HepG2 (cell line): ENCODE measurements around the gene YIF1A.

Source experiments
- MAZ ChIP-seq, 2 experiments: sonication (generic) in 1 of 2; formaldehyde crosslinking in 1 of 2; IDR thresholded peaks; 2 replicates each; pipeline versions ENCODE4 v1.5.0 to v1.6.1; 2012 to 2020; ENCODE audit warnings: low read depth in 2 of 2, mild to moderate bottlenecking in 2 of 2, borderline replicate concordance in 1 of 2, improper control_type of control experiment in 1 of 2, low read length in 1 of 2, missing genetic modification reagents in 1 of 2, moderate library complexity in 1 of 2
- RAD21 ChIP-seq: fragments of 450-650 bp; formaldehyde crosslinking; IDR thresholded peaks from 2 replicates; pipeline ENCODE4 v1.5.0; 2020; ENCODE audit warnings: mild to moderate bottlenecking
- SALL2 ChIP-seq: sonication (generic); formaldehyde crosslinking; IDR thresholded peaks from 2 replicates; pipeline ENCODE4 v1.8.1; 2023; ENCODE audit warnings: mild to moderate bottlenecking, missing genetic modification reagents, inconsistent platforms
- ZNF124 ChIP-seq: sonication (generic); formaldehyde crosslinking; IDR thresholded peaks from 2 replicates; pipeline ENCODE4 v1.4.0; 2020; ENCODE audit warnings: missing genetic modification reagents
- ZNF230 ChIP-seq: sonication (generic); formaldehyde crosslinking; IDR thresholded peaks from 2 replicates; pipeline ENCODE4 v1.4.0; 2020; ENCODE audit warnings: mild to moderate bottlenecking, missing genetic modification reagents
- TF ChIP-seq, protein P1 (sequence below): IDR thresholded peaks from 2 replicates; pipeline ENCODE4 v1.6.1; 2012; ENCODE audit warnings: inconsistent platforms
- TF ChIP-seq, protein P2 (sequence below): sonication (generic); formaldehyde crosslinking; IDR thresholded peaks from 2 replicates; pipeline ENCODE4 v1.5.0; 2020; ENCODE audit warnings: mild to moderate bottlenecking, missing genetic modification reagents

DNA sequence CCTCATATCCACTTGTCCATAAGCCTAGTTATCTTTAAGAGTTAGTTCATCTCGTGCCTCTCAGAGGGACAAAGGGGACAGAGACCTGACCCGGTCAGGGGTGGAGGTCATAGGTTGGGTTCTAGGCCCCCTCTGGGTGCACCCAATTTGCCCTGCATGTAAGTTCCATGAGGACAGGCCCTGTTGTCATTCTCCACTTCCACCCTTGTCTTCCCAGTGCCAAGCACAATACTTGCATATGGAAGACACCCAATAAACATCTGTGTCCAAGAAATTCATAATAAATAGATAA is 1.3 kb upstream of the YIF1A start:
- TF ChIP-seq, protein P1, sequence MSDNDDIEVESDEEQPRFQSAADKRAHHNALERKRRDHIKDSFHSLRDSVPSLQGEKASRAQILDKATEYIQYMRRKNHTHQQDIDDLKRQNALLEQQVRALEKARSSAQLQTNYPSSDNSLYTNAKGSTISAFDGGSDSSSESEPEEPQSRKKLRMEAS = no peak
- TF ChIP-seq RAD21 (CRISPR knock-in tag) (no peak), MAZ (IDR thresholded peaks at IDR 0.05; ENCODE audit: borderline replicate concordance, low read depth, low read length) (no peak), MAZ (CRISPR knock-in tag; IDR thresholded peaks at IDR 0.05; ENCODE audit: low read depth) (no peak), SALL2 (CRISPR knock-in tag) (no peak), ZNF230 (CRISPR knock-in tag) (no peak), ZNF124 (CRISPR knock-in tag) (no peak)
- TF ChIP-seq, protein P2, sequence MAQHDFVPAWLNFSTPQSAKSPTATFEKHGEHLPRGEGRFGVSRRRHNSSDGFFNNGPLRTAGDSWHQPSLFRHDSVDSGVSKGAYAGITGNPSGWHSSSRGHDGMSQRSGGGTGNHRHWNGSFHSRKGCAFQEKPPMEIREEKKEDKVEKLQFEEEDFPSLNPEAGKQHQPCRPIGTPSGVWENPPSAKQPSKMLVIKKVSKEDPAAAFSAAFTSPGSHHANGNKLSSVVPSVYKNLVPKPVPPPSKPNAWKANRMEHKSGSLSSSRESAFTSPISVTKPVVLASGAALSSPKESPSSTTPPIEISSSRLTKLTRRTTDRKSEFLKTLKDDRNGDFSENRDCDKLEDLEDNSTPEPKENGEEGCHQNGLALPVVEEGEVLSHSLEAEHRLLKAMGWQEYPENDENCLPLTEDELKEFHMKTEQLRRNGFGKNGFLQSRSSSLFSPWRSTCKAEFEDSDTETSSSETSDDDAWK (CRISPR knock-in tag) = no peak
